Measurements from ENCODE around the gene PCGF3.

Gene PCGF3

DNA sequence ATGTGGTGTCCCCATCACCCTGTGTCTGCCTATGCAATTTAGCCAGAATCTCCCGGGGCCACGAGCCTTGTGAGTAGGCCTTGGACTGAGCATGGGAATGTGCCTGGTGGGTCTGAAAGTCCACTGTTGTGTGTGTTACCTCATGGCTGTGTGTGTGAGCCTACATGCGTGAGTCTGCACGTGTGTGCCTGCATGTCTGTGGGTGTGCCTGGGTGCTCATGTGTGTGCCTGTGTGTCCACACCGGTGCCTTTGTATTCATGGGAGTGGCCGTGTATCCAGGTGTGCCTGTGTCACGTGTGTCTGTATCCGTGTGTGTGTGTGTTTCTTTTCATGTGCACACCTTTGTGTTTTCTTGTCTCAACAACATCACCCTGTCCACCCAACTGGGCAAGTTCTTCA lies 45.8 kb upstream of the PCGF3 start:
- no peak overlapping the region for H3K4me3 ChIP-seq (ENCODE audit: low read depth, low read length)
- DNase-seq (ENCODE audit: low read depth) = no peak
- TF ChIP-seq, protein P1, sequence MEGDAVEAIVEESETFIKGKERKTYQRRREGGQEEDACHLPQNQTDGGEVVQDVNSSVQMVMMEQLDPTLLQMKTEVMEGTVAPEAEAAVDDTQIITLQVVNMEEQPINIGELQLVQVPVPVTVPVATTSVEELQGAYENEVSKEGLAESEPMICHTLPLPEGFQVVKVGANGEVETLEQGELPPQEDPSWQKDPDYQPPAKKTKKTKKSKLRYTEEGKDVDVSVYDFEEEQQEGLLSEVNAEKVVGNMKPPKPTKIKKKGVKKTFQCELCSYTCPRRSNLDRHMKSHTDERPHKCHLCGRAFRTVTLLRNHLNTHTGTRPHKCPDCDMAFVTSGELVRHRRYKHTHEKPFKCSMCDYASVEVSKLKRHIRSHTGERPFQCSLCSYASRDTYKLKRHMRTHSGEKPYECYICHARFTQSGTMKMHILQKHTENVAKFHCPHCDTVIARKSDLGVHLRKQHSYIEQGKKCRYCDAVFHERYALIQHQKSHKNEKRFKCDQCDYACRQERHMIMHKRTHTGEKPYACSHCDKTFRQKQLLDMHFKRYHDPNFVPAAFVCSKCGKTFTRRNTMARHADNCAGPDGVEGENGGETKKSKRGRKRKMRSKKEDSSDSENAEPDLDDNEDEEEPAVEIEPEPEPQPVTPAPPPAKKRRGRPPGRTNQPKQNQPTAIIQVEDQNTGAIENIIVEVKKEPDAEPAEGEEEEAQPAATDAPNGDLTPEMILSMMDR (IDR thresholded peaks at IDR 0.05; ENCODE audit: low read depth, low read length, missing control alignments) = no peak
- in situ Hi-C loops (cut with HindIII; ENCODE audit: low sequenced_read_pairs) = no loop called here

DNA sequence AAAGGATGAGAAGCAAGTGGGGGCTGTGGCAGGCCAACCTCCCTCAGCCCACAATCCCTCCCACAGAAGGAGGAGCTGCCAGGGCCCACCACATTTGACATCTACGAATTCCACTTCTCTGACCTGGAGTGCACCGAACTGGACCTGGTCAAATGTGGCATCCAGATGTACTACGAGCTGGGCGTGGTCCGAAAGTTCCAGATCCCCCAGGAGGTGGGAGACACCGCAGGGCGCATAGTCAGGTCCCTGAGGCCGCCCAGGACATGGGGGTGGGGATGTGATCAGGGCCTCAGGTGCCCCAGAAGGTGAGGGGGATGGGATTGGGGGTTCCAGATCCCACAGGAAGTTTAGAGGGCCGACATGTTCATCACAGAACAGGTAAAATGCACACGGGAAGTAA lies 45.2 kb upstream of the PCGF3 start:
- no peak for DNase-seq (ENCODE audit: low read depth)
- H3K4me3 ChIP-seq (ENCODE audit: low read depth, low read length) = no peak overlapping the region
- in situ Hi-C loops (cut with HindIII; ENCODE audit: low sequenced_read_pairs) = no loop called here
- TF ChIP-seq, protein P1 (IDR thresholded peaks at IDR 0.05; ENCODE audit: low read depth, low read length, missing control alignments) = no peak

DNA sequence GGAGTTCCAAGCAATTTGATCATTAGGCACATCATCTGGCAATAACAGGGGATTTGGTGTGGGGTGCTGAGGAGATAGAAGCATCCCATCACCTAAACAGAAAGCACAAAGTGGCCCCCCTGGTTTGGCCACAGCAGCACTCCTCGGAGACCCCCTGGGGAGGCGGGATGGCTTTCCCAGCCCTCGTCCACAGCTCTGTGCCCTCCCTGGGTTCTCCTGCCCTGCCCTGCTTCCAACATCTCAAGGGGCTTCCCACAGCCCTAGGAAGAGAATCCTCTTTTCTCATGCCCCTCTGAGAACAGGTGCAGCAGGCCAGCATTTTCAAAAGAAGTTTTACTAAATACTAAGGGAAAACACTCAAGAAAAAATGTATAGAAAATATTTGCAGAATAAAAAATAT lies 44.4 kb upstream of the PCGF3 start:
- TF ChIP-seq, protein P1 (IDR thresholded peaks at IDR 0.05; ENCODE audit: low read depth, low read length, missing control alignments) = no peak
- in situ Hi-C loops (cut with HindIII; ENCODE audit: low sequenced_read_pairs) = no loop called here
- H3K4me3 ChIP-seq (ENCODE audit: low read depth, low read length) = no peak overlapping the region
- no peak for DNase-seq (ENCODE audit: low read depth)

DNA sequence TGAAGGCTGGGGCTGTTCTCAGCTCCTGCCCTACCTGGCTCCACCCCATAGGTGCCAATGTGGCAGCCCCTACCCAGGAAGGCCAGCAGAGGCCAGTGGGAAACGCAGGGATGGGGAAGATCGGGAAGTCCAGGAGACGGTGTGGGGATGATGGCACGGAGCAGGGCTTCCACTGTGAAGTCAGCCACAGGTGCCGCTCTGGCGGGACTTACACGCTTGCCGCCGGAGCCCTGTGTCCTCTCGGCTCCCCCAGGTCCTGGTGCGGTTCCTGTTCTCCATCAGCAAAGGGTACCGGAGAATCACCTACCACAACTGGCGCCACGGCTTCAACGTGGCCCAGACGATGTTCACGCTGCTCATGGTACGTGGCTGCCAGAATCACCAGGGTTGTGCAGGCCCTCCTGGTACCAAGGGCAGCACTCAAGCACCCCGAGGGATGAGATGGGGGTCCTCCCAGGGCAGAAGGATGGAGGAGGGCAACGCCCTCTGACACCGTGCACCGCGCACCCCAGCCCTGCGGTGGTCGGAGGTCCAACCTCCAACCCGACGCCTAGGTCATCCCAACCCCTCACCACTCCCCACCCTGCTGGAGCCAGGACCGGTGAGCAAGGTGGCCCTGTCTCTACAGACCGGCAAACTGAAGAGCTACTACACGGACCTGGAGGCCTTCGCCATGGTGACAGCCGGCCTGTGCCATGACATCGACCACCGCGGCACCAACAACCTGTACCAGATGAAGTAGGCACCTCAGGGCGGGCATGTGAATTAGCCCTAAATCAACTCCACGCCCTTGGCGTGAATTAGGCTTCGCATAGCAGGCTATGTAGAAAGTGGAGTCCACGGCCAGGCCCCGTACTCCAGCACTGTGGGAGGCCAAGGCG lies 43.5 kb upstream of the PCGF3 start:
- TF ChIP-seq, protein P1 (IDR thresholded peaks at IDR 0.05; ENCODE audit: low read depth, low read length, missing control alignments) = no peak
- DNase-seq (ENCODE audit: low read depth) = no peak
- in situ Hi-C loops (cut with HindIII; ENCODE audit: low sequenced_read_pairs) = no loop called here
- no peak overlapping the region for H3K4me3 ChIP-seq (ENCODE audit: low read depth, low read length)

DNA sequence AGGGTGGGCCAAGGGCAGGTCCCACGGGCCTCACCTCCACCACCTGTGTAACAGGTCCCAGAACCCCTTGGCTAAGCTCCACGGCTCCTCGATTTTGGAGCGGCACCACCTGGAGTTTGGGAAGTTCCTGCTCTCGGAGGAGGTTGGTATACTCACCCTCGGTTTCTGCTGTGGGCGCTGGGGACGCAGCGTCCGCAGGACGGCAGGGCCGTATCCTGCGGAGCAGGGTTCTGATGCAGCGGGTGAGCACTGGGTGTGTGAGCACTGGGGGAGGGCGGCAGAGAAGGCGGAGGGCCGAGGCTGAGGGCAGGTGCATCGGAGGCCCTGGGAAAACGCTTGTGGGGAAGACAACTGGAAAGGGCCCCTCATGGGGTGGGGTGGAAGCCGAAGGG lies 42.6 kb upstream of the PCGF3 start:
- TF ChIP-seq, protein P1 (IDR thresholded peaks at IDR 0.05; ENCODE audit: low read depth, low read length, missing control alignments) = no peak
- no peak for DNase-seq (ENCODE audit: low read depth)
- H3K4me3 ChIP-seq (ENCODE audit: low read depth, low read length) = peak overlapping the region; percentile 36
- in situ Hi-C loops (cut with HindIII; ENCODE audit: low sequenced_read_pairs) = no loop called here

DNA sequence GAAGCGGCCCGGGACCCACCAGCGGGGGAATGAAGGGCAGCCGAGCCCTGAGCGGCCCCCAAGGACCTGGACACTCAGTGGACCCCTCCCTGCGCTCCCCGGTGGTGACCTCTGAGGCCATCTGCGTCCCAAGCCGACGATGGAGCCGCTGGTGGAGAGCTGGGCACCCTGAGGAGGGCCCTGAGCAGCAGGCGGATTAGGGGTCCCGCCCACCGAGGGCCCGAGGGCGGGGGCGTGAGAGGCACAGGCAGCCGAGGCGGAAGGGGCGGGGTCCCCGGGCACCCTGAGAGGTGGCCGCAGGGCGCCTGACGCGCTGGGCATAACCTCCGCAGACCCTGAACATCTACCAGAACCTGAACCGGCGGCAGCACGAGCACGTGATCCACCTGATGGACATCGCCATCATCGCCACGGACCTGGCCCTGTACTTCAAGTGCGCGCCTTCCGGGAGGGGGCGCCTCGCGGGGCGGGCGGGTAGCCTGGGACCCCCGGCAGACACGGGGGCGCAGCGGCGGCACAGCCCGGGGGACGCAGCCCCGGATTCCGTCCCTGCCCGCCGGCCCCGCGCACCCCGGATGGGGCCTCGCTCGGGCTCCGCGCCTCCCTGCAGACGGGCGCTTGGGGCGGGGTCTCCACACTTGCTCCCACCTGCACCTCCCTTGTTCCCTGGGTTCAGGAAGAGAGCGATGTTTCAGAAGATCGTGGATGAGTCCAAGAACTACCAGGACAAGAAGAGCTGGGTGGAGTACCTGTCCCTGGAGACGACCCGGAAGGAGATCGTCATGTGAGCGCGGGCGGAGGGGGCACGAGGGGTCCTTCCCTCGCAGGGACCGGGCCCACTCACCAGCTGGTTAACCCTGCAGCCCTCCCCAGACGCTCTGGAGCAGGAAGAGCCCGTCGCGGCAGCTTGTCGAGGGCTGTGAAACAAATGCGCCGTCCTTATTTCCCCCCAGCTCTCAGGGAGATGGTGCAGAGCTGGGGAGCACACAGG lies 41.9 kb upstream of the PCGF3 start:
- in situ Hi-C loops (cut with HindIII; ENCODE audit: low sequenced_read_pairs) = no loop called here
- no peak for DNase-seq (ENCODE audit: low read depth)
- TF ChIP-seq, protein P1 (IDR thresholded peaks at IDR 0.05; ENCODE audit: low read depth, low read length, missing control alignments) = no peak
- peak overlapping the region; percentile 36 for H3K4me3 ChIP-seq (ENCODE audit: low read depth, low read length)

All from astrocyte of the cerebellum (primary cell).